NCI-H524 (cell line): ENCODE measurements around the gene SLC9A5.

Experiments
- DNase-seq, 2 experiments: peaks; one replicate each; lab custom pipeline; 2025; lab: John Stamatoyannopoulos, UW

SLC9A5 gene

DNA sequence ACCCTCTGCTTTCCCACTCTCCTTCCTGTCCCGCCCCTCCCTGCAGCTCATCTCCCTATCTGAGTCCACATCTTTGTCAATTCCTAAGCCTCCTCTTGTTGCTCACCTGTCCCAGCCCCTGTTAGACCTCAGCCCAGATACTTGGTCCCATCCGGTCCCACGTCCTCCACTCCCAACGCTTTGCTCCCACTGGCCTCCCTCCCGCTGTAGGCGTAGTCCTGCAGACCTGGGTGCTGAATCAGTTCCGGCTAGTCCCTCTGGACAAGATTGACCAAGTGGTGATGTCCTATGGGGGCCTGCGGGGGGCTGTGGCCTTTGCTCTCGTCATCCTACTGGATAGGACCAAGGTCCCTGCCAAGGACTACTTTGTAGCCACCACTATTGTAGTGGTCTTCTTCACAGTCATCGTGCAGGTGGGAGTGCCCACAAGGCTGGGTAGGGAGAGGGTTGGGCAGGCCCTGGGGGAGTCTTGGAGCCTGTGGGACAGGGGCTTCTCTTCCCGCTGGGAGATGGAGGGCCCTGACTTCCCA is 8.0 kb downstream of the SLC9A5 start:
- no peak for DNase-seq

- no peak for DNase-seq
Observed at GRCh38 chr16:67257486-67258160, 8.8 kb downstream of the SLC9A5 start.

- no peak for DNase-seq
Observed at GRCh38 chr16:67258161-67258835, 9.5 kb downstream of the SLC9A5 start.

DNA sequence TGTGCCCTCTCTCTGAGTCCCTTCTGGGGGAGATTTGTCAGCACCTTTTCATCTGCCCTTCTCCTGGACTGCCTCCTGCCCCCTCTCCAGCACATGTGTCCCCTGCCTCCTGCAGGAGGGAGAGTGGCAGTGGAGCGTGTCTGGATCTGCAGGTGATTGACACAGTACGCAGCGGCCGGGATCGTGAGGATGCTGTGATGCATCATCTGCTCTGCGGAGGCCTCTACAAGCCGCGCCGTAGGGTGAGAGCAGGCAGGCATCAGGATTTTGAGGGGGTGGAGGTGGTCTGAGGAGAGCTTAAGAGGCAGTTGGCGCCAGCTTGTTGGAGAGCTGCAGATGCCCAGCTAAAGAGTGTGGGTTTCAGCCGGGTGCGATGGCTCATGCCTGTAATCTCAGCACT is 10.9 kb downstream of the SLC9A5 start:
- peak; percentile 92 to 96 for DNase-seq

GRCh38 chr16:67260426-67261063 is 11.8 kb downstream of the SLC9A5 start:
- peak; percentile 61 to 87 for DNase-seq

- DNase-seq = no peak
Observed at GRCh38 chr16:67263201-67263600, 14.4 kb downstream of the SLC9A5 start.

DNA sequence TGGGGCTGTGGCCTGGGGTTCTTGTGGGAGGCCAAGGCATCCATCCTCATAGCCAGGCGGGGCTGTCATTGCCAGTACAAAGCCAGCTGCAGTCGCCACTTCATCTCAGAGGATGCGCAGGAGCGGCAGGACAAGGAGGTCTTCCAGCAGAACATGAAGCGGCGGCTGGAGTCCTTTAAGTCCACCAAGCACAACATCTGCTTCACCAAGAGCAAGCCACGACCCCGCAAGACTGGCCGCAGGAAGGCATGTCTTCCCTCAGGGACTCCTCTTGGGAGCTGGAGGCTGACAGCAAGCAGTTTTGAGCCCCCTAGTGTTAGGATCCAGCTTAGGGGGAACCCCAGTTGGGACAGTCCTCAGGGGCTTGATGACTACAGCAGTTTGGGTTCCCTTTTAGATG is 15.5 kb downstream of the SLC9A5 start:
- DNase-seq = peak in 1 of 2 experiments; percentile 16

- no peak for DNase-seq
Observed at GRCh38 chr16:67264866-67265265, 16.1 kb downstream of the SLC9A5 start.

DNA sequence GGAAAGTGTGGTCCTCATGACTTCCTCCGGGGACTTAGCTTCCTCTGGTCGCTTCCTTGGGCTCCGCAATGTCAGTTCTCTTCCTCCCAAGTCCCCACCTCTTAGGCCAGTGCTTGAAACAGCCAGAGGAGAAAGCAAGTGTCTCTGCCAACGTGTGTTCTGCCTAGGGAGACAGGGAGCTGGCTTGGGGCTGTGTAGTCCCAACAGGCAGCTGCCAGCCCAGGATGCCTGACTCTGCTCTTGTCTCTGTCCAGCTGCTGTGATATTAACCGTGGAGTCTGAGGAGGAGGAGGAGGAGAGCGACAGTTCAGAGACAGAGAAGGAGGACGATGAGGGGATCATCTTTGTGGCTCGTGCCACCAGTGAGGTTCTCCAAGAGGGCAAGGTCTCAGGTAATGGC is 17.1 kb downstream of the SLC9A5 start:
- DNase-seq = no peak

- DNase-seq = no peak
Observed at GRCh38 chr16:67268136-67268579, 19.4 kb downstream of the SLC9A5 start.

- DNase-seq = no peak
Observed at GRCh38 chr16:67269766-67270165, 21.0 kb downstream of the SLC9A5 start.

DNA sequence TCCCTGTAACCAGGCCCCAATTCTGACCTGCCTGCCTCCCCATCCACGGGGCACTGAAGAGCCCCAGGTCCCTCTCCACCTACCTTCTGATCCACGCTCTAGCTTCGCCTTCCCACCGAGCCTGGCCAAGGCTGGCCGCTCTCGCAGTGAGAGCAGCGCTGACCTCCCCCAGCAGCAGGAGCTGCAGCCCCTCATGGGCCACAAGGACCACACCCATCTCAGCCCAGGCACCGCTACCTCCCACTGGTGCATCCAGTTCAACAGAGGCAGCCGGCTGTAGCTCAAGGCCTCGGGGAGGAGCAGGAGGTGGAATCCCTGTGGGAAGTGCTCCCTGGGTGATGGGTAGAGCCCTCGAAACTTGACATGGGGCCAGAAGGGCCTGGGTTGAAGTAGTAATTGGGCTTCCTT is 22.2 kb downstream of the SLC9A5 start:
- no peak for DNase-seq

DNA sequence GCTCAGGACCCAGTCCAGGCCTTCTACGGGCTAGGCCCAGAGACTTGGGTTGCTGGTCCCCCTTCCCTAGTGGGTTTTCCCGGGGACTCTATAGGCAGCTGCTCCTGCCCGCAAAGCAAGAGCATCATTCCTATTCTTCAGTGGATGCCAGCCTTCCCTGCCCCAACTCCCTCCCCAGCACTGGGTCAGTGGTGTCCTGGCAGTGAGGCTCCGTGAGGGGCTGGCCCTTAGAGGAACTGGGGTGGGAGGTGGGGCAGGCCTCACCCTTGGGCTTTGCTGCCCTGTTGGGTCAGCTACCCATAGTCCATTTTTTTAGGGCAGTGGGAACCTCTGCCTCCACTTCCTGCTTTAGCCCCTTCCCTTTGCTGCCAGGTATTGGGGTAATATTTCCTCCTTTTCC is 22.7 kb downstream of the SLC9A5 start:
- DNase-seq = no peak

- no peak for DNase-seq
Observed at GRCh38 chr16:67275321-67275720, 26.5 kb downstream of the SLC9A5 start.

DNA sequence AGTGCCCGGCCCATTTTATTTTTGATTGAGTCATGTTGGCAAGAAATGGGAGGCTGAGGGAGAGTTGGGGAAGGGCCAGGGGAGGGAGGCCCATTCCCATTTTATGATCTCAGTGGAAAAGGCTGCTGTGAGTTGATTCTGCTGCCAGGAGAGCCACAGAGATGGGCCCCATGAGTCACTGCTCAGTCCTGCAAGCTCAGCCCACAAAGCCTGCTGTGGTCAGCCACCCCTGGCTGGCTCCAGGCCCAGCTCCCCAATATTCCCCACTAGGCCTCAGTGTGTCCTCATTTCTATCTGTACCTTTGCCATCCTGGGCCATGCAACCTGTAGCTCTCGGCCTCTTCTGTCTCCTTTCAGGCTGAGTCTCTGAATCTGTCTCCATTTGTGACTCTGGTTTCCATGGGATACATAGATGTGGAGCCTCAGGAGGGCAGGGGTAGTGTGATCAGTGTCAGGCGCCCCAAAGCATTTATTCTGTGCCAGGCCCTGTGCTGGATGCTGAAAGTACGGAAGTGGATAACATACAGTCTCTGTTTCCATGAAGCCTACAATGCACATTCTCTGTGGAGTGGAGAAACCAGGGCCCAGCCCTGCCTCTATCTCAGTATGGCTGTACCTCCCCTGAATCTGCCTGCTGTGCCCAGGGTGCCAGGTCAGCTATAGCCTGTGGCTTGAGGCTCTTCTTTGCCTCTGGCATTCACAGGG is 28.7 kb downstream of the SLC9A5 start:
- DNase-seq = no peak

DNA sequence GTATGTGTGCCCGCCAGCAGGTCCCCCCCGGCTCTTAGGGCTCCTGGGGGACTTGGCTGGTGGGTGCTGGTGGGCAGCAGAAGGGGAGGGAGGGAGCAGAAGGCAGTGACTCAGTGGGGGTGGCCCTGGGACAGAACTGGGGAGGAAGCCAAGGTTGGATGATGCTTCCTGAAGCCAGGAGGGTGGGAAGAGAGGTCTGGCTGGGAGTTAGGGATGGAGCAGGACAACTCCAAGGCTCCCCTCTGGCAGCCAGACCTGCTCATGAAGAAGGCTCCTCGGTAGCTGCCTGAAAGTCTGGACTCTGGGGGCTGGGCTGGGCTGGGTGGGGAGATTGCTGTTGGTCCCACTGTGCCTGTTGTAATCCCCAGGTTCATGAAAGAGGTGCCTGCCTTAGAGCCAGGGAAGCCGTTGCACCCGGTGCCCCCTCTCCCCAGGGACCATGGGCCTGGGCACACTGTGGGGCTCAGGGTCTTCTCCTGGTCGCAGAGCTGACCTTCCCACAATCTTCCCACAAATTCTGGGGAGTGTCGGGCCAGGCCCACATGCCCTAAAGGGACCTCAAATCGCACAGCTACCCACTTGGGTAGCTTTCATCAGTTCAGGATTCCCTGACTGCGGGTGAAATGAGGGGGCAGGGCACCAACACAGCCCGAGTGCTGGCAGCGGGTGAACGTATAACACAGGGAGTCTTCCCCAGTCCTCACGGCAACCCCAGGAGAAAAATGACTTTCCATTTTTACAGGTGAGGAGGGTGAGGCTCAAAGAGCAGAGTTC is 29.4 kb downstream of the SLC9A5 start:
- DNase-seq = no peak

GRCh38 chr16:67278773-67279295 is 30.1 kb downstream of the SLC9A5 start:
- DNase-seq = peak; percentile 44 to 54

- DNase-seq = peak; percentile 63 to 86
Observed at GRCh38 chr16:67279296-67280089, 30.7 kb downstream of the SLC9A5 start, which contains the start of gene PLEKHG4. TSS of gene PLEKHG4 (plus strand) at chr16:67279532. CDS start at chr16:67280045, 513 bp downstream.

DNA sequence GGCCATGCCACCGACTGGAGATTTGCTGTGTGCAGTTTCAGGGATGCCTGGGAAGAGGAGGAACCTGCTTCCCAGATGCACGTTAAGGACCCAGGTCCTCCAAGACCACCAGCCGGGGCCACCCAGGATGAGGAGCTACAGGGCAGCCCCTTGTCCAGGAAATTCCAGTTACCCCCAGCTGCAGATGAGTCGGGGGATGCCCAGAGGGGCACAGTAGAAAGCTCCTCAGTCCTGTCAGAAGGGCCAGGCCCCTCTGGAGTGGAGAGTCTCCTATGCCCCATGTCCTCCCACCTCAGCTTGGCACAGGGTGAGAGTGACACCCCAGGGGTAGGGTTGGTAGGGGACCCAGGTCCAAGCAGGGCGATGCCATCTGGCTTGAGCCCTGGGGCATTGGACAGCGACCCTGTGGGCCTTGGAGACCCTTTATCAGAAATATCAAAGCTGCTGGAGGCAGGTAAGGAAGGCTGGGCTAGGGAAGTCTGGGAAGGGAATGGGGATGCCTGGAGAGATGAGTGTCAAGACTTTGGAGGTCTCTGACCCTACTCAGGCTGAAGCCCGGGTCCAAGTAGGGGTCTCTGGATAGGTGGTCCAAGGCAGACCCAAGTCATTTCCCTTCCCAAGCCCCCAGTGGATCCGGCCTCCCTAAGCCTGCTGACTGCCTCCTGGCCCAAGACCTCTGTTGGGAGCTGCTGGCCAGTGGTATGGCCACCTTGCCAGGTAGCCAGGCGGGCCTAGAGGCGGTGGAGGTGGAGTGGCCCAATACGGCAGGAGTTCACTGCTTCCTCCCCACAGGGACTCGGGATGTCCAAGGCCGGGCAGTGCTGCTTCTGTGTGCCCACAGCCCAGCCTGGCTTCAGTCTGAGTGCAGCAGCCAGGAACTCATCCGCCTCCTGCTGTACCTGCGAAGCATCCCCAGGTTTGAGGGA is 31.6 kb downstream of the SLC9A5 start:
- DNase-seq = no peak
